ENCODE measurements around the gene RASGRP1. TPM values are rescaled to one million over a fixed set of nuclear protein-coding genes. Genes with fewer than 3 reads are reported as not detected.

RASGRP1 gene
- total RNA-seq, 1 experiment from 2014 or later: 1.1 TPM

GRCh38 chr15:38536201-38536676 is 28.4 kb downstream of the RASGRP1 start:
- peak; percentile 60 for DNase-seq (ENCODE audit: low read depth)

- peak; percentile 8 for DNase-seq (ENCODE audit: low read depth)
Observed at GRCh38 chr15:38535491-38536200, 29.0 kb downstream of the RASGRP1 start.

- DNase-seq (ENCODE audit: low read depth): no peak
Observed at GRCh38 chr15:38534691-38535090, 29.9 kb downstream of the RASGRP1 start.

- DNase-seq (ENCODE audit: low read depth): no peak
Observed at GRCh38 chr15:38533926-38534325, 30.7 kb downstream of the RASGRP1 start.

- DNase-seq (ENCODE audit: low read depth): no peak
Observed at GRCh38 chr15:38533416-38533915, 31.1 kb downstream of the RASGRP1 start.

GRCh38 chr15:38532728-38533127 is 31.9 kb downstream of the RASGRP1 start:
- no peak for DNase-seq (ENCODE audit: low read depth)

- DNase-seq (ENCODE audit: low read depth): peak; percentile 86
Observed at GRCh38 chr15:38531509-38531908, 33.1 kb downstream of the RASGRP1 start.

GRCh38 chr15:38530113-38530512 is 34.5 kb downstream of the RASGRP1 start:
- peak; percentile 5 for DNase-seq (ENCODE audit: low read depth)

GRCh38 chr15:38528294-38528693 is 36.3 kb downstream of the RASGRP1 start:
- DNase-seq (ENCODE audit: low read depth): peak; percentile 24

- DNase-seq (ENCODE audit: low read depth): no peak
Observed at GRCh38 chr15:38526158-38526557, 38.5 kb downstream of the RASGRP1 start.

- no peak for DNase-seq (ENCODE audit: low read depth)
Observed at GRCh38 chr15:38525489-38525888, 39.1 kb downstream of the RASGRP1 start.

- DNase-seq (ENCODE audit: low read depth): no peak
Observed at GRCh38 chr15:38524156-38524555, 40.5 kb downstream of the RASGRP1 start.

GRCh38 chr15:38522922-38523321 is 41.7 kb downstream of the RASGRP1 start:
- no peak for DNase-seq (ENCODE audit: low read depth)

- DNase-seq (ENCODE audit: low read depth): no peak
Observed at GRCh38 chr15:38521316-38521715, 43.3 kb downstream of the RASGRP1 start.

- no peak for DNase-seq (ENCODE audit: low read depth)
Observed at GRCh38 chr15:38520035-38520434, 44.6 kb downstream of the RASGRP1 start.

- DNase-seq (ENCODE audit: low read depth): peak; percentile 10
Observed at GRCh38 chr15:38518084-38518483, 46.5 kb downstream of the RASGRP1 start.

- DNase-seq (ENCODE audit: low read depth): no peak
Observed at GRCh38 chr15:38517312-38517975, 47.2 kb downstream of the RASGRP1 start.

GRCh38 chr15:38516626-38517025 is 48.0 kb downstream of the RASGRP1 start:
- DNase-seq (ENCODE audit: low read depth): no peak

GRCh38 chr15:38514601-38515000 is 50.0 kb downstream of the RASGRP1 start:
- peak; percentile 11 for DNase-seq (ENCODE audit: low read depth)

GRCh38 chr15:38512901-38513300 is 51.7 kb downstream of the RASGRP1 start:
- no peak for DNase-seq (ENCODE audit: low read depth)

- DNase-seq (ENCODE audit: low read depth): no peak
Observed at GRCh38 chr15:38509152-38509551, 55.5 kb downstream of the RASGRP1 start.

- no peak for DNase-seq (ENCODE audit: low read depth)
Observed at GRCh38 chr15:38508647-38509046, 56.0 kb downstream of the RASGRP1 start.

- DNase-seq (ENCODE audit: low read depth): no peak
Observed at GRCh38 chr15:38507570-38507969, 57.0 kb downstream of the RASGRP1 start.
